SK-N-SH treated with all-trans-retinoic acid at 6 μM for 48 hours (cell line): ENCODE results near the gene SMYD2.

Experiments used
- ATAC-seq: fragments of 200-7000 bp; cut with Tn5 transposase; 3 replicates; pipeline ENCODE4 v1.9.1; 2020; ENCODE audit warnings: mild to moderate bottlenecking, moderate library complexity
- BACH2 ChIP-seq: fragments of 250-450 bp; sonication (Bioruptor Pico); IDR thresholded peaks from 2 replicates; pipeline ENCODE4 v1.9.0; 2021; ENCODE audit warnings: mild to moderate bottlenecking, borderline replicate concordance
- CREB5 ChIP-seq: fragments of 250-450 bp; sonication (Bioruptor Pico); IDR thresholded peaks from 2 replicates; pipeline ENCODE4 v1.5.1; 2020; ENCODE audit warnings: low read depth, mild to moderate bottlenecking, moderate library complexity
- CSRNP3 ChIP-seq: fragments of 250-450 bp; sonication (Bioruptor Pico); IDR thresholded peaks from 2 replicates; pipeline ENCODE4 v1.5.1; 2021; ENCODE audit warnings: mild to moderate bottlenecking, moderate library complexity
- ESRRG ChIP-seq: fragments of 250-450 bp; sonication (Bioruptor Pico); IDR thresholded peaks from 2 replicates; pipeline ENCODE4 v1.6.1; 2021; ENCODE audit warnings: mild to moderate bottlenecking
- ISL1 ChIP-seq: fragments of 250-450 bp; sonication (Bioruptor Pico); IDR thresholded peaks from 2 replicates; pipeline ENCODE4 v2.1.2; 2022; ENCODE audit warnings: mild to moderate bottlenecking, moderate library complexity
- OSR1 ChIP-seq: fragments of 250-450 bp; sonication (Bioruptor Pico); IDR thresholded peaks from 2 replicates; pipeline ENCODE4 v1.8.0; 2022; ENCODE audit warnings: moderate library complexity, mild to moderate bottlenecking, inconsistent platforms
- PPARA ChIP-seq: fragments of 250-450 bp; sonication (Bioruptor Pico); IDR thresholded peaks from 2 replicates; pipeline ENCODE4 v1.5.0; 2020; ENCODE audit warnings: mild to moderate bottlenecking, borderline replicate concordance
- RARB ChIP-seq: fragments of 250-450 bp; sonication (Bioruptor Pico); IDR thresholded peaks from 2 replicates; pipeline ENCODE4 v1.8.0; 2021; ENCODE audit warnings: mild to moderate bottlenecking, moderate library complexity
- SNAI2 ChIP-seq: fragments of 250-450 bp; sonication (Bioruptor Pico); IDR thresholded peaks from 2 replicates; pipeline ENCODE4 v1.5.0; 2020; ENCODE audit warnings: mild to moderate bottlenecking, moderate library complexity
- TOX ChIP-seq: fragments of 250-450 bp; sonication (Bioruptor Pico); IDR thresholded peaks from 2 replicates; pipeline ENCODE4 v1.8.0; 2021; ENCODE audit warnings: mild to moderate bottlenecking, moderate library complexity, borderline replicate concordance
- ZC3H10 ChIP-seq: fragments of 250-450 bp; sonication (Bioruptor Pico); IDR thresholded peaks from 2 replicates; pipeline ENCODE4 v1.5.1; 2021; ENCODE audit warnings: mild to moderate bottlenecking, moderate library complexity
- ZFP30 ChIP-seq: fragments of 450-650 bp; formaldehyde crosslinking; IDR thresholded peaks from 2 replicates; pipeline ENCODE4 v1.5.0; 2022; ENCODE audit warnings: mild to moderate bottlenecking, moderate library complexity
- ZNF565 ChIP-seq: fragments of 450-650 bp; formaldehyde crosslinking; conservative IDR thresholded peaks from 2 replicates; pipeline ENCODE4 v1.5.0; 2020; ENCODE audit warnings: low read depth, mild to moderate bottlenecking, moderate library complexity
- ZNF70 ChIP-seq: fragments of 450-650 bp; formaldehyde crosslinking; IDR thresholded peaks from 2 replicates; pipeline ENCODE4 v1.5.0; 2020; ENCODE audit warnings: mild to moderate bottlenecking, moderate library complexity
- ZNF8 ChIP-seq: fragments of 450-650 bp; formaldehyde crosslinking; IDR thresholded peaks from 2 replicates; pipeline ENCODE4 v1.5.0; 2020; ENCODE audit warnings: mild to moderate bottlenecking, moderate library complexity
- TF ChIP-seq, protein P1 (sequence below): fragments of 250-450 bp; sonication (Bioruptor Pico); IDR thresholded peaks from 2 replicates; pipeline ENCODE4 v1.8.0; 2021; ENCODE audit warnings: low read depth, mild to moderate bottlenecking, moderate library complexity, borderline replicate concordance
- TF ChIP-seq, protein P2 (sequence below): fragments of 250-450 bp; sonication (Bioruptor Pico); IDR thresholded peaks from 2 replicates; pipeline ENCODE4 v1.8.0; 2020; ENCODE audit warnings: mild to moderate bottlenecking, moderate library complexity, borderline replicate concordance
- TF ChIP-seq, protein P3 (sequence below): fragments of 250-450 bp; sonication (Bioruptor Pico); IDR thresholded peaks from 2 replicates; pipeline ENCODE4 v1.5.0; 2020; ENCODE audit warnings: mild to moderate bottlenecking, moderate library complexity

SMYD2 gene

GRCh38 chr1:214280386-214281020 is 456 bp upstream of the SMYD2 start:
- TF ChIP-seq RARB (CRISPR knock-in tag) (no peak), SNAI2 (no peak), PPARA (CRISPR knock-in tag) (no peak), BACH2 (CRISPR knock-in tag) (no peak), TOX (CRISPR knock-in tag) (no peak), OSR1 (CRISPR knock-in tag) (no peak), ZFP30 (CRISPR knock-in tag) (no peak), ISL1 (CRISPR knock-in tag) (no peak), ZC3H10 (CRISPR knock-in tag) (no peak), CSRNP3 (no peak), ZNF565 (CRISPR knock-in tag) (no peak)
- TF ChIP-seq, protein P1, sequence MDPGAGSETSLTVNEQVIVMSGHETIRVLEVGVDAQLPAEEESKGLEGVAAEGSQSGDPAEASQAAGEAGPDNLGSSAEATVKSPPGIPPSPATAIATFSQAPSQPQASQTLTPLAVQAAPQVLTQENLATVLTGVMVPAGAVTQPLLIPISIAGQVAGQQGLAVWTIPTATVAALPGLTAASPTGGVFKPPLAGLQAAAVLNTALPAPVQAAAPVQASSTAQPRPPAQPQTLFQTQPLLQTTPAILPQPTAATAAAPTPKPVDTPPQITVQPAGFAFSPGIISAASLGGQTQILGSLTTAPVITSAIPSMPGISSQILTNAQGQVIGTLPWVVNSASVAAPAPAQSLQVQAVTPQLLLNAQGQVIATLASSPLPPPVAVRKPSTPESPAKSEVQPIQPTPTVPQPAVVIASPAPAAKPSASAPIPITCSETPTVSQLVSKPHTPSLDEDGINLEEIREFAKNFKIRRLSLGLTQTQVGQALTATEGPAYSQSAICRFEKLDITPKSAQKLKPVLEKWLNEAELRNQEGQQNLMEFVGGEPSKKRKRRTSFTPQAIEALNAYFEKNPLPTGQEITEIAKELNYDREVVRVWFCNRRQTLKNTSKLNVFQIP, result no peak
- TF ChIP-seq, protein P2, sequence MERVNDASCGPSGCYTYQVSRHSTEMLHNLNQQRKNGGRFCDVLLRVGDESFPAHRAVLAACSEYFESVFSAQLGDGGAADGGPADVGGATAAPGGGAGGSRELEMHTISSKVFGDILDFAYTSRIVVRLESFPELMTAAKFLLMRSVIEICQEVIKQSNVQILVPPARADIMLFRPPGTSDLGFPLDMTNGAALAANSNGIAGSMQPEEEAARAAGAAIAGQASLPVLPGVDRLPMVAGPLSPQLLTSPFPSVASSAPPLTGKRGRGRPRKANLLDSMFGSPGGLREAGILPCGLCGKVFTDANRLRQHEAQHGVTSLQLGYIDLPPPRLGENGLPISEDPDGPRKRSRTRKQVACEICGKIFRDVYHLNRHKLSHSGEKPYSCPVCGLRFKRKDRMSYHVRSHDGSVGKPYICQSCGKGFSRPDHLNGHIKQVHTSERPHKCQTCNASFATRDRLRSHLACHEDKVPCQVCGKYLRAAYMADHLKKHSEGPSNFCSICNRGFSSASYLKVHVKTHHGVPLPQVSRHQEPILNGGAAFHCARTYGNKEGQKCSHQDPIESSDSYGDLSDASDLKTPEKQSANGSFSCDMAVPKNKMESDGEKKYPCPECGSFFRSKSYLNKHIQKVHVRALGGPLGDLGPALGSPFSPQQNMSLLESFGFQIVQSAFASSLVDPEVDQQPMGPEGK (CRISPR knock-in tag), result no peak
- TF ChIP-seq, protein P3, sequence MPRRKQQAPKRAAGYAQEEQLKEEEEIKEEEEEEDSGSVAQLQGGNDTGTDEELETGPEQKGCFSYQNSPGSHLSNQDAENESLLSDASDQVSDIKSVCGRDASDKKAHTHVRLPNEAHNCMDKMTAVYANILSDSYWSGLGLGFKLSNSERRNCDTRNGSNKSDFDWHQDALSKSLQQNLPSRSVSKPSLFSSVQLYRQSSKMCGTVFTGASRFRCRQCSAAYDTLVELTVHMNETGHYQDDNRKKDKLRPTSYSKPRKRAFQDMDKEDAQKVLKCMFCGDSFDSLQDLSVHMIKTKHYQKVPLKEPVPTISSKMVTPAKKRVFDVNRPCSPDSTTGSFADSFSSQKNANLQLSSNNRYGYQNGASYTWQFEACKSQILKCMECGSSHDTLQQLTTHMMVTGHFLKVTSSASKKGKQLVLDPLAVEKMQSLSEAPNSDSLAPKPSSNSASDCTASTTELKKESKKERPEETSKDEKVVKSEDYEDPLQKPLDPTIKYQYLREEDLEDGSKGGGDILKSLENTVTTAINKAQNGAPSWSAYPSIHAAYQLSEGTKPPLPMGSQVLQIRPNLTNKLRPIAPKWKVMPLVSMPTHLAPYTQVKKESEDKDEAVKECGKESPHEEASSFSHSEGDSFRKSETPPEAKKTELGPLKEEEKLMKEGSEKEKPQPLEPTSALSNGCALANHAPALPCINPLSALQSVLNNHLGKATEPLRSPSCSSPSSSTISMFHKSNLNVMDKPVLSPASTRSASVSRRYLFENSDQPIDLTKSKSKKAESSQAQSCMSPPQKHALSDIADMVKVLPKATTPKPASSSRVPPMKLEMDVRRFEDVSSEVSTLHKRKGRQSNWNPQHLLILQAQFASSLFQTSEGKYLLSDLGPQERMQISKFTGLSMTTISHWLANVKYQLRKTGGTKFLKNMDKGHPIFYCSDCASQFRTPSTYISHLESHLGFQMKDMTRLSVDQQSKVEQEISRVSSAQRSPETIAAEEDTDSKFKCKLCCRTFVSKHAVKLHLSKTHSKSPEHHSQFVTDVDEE (CRISPR knock-in tag), result no peak
- ATAC-seq, result peak; percentile 67

GRCh38 chr1:214281720-214282629 is 1.0 kb downstream of the SMYD2 start:
- ATAC-seq, result peak; percentile 52
- TF ChIP-seq ZNF8 (CRISPR knock-in tag), result no peak
- TF ChIP-seq, protein P1, result no peak
- TF ChIP-seq CREB5 (CRISPR knock-in tag), result no peak
- no peak for TF ChIP-seq BACH2 (CRISPR knock-in tag)
- TF ChIP-seq ZFP30 (CRISPR knock-in tag), result no peak
- TF ChIP-seq ESRRG (CRISPR knock-in tag), result no peak
- no peak for TF ChIP-seq ZNF70 (CRISPR knock-in tag)
- no peak for TF ChIP-seq TOX (CRISPR knock-in tag)
